ENCODE results near the gene UST.

The UST gene

DNA sequence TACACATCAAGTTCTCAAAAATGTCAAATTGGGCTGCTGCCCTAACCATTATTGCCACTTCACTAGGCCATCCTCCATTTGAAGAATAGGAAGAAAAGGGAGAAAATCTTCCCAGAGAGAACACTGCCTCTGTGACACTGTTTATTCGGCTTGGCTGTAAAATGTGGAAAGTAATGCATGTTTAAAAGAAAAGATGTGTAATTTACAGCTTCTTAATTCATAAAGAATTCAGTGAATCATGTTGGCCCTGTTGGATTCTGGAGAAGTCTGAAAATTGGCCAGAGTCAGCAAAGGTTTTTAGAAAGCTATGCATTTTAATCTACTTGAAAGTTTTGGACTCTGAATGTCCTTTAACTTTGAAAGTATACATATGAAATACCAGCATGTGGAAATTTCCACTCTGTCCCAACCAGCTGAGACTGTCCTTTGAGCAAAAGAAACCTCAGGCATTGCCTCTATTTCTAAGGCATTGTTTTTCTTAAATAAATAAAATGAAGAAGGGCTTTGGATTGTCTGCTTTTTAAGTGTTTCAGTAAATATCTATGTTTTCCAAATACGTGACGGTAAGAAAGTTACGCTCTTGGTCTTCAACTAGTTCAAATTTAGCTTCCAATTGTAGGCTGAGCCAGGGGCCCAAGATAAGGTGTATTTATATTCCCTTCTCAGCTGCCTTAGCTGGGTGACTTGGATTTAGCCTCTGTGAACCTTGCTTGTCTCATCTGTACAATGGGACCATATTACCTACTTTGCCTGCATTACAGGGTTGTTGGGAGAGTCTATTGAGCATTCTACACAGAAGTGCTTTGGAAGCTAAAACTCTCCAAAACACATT lies 222.2 kb downstream of the UST start:
- DNase-seq: peak; percentile 64
- Histone ChIP-seq H2BK15ac (ENCODE audit: low read depth, poor library complexity, severe bottlenecking) (no peak overlapping the region), H2AK5ac (ENCODE audit: low read length, severe bottlenecking) (peak overlapping the region; percentile 30), H3K36me3 (ENCODE audit: control insufficient read depth in 1 of 2, insufficient read depth in 2 of 2, low read depth in 1 of 2, low read length in 2 of 2) (peaks cover 0 to 5% of the 10 kb centered on the region in 2 experiments), H2BK120ac (ENCODE audit: low read depth, low read length) (no peak overlapping the region), H3K18ac (ENCODE audit: low read depth in 1 of 2, low read length in 2 of 2) (peak overlapping the region in 1 of 2 experiments; percentile 30), H4K91ac (ENCODE audit: low read length) (no peak overlapping the region), H3K79me1 (replicated peaks; ENCODE audit: low read length, poor library complexity, severe bottlenecking) (no peaks in the 10 kb centered on the region), H2BK5ac (ENCODE audit: low read depth, low read length, poor library complexity, severe bottlenecking) (no peak overlapping the region), H3K27me3 (ENCODE audit: control insufficient read depth in 1 of 2, insufficient read depth in 1 of 2, low read length in 2 of 2) (peaks cover 0 to 5% of the 10 kb centered on the region in 2 experiments), H3K4me3 (ENCODE audit: insufficient read depth in 1 of 2, low read depth in 1 of 2, low read length in 2 of 2) (peak overlapping the region in 1 of 2 experiments; percentile 6), H4K8ac (ENCODE audit: low read length) (peak overlapping the region; percentile 29), H3K14ac (ENCODE audit: low read length in 2 of 2) (no peak overlapping the region), H3K9ac (ENCODE audit: low read length) (peak overlapping the region; percentile 88), H3K27ac (ENCODE audit: low read length, poor library complexity, severe bottlenecking) (no peak overlapping the region), H3K23ac (ENCODE audit: low read length in 2 of 2) (no peak overlapping the region), H2AFZ (ENCODE audit: low read depth, low read length) (no peak overlapping the region), H3K4ac (ENCODE audit: low read depth in 1 of 2, low read length in 2 of 2) (no peak overlapping the region), H3K4me1 (ENCODE audit: control insufficient read depth, insufficient read depth, low read depth, low read length) (peaks cover 6% of the 10 kb centered on the region), H3K4me2 (ENCODE audit: low read length, poor library complexity, severe bottlenecking) (no peak overlapping the region), H3K9me3 (ENCODE audit: control insufficient read depth, low read length) (no peaks in the 10 kb centered on the region), H2BK12ac (ENCODE audit: low read length in 2 of 2) (no peak overlapping the region)
- WGBS: 83% methylated on average over 4 of the region's 4 CpGs

DNA sequence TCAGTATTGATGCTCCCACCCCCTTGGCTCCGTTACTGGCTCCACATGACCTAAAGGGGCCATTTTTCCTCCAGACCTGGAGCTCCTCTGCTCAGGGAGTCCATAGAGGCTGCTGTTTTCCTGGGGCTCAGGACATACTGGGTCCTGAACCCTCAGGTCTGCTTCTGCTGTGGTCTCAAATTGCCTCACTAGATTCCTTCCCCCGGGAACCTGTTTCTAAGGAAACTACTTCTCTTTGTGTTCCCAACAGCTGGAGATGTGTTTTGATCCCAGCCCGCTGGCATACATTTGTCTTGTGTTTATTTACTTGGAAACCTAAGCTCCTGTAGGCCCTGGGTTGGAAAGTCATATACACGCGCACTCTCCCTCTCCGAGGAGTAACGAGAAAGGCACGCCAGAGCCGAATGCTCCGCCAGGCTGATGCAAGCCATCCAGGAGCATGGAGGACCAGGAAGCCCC lies 222.8 kb downstream of the UST start:
- H3K23ac ChIP-seq (ENCODE audit: low read length in 2 of 2): no peak overlapping the region

DNA sequence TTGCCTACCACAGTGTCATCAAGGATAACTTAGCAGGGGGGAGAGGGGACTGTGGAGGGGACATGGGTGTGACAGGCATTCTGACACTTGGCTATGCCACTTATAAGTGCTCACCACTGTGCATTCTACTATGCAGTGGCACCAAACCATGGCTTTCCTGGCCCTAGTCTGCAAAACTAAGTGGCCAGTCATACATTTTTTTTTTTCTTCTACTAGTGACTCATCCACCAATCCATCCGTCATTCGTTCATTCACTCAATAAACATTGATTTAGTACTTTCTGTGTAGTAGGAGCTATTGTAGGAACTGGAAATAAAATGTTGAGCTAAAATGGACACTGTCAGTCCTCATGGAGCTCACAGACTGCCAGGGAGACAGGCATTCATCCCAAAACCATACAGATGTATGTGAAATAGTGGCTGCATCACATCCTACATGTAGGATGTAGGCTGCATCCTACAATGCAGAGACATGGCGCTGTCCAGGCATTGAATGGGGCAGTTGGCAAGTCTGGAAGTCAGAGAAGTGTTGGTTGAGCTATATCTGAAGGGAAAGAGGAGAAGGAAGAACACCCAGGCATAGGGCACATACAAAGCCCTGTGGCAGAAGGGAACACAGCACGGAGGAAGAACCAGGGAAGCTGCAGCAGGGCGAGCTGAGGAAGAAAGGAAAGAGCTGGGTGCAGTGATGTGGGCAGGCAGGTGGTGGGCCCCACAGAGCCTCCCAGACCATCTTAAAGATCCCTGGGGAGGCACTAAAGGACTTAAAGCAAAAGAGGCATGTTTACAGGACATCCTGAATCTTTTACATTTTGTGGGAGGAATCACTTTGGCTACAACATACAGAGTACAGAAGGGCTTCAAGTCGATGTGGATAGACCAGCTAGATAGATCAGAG lies 224.4 kb downstream of the UST start:
- no peak overlapping the region for H3K14ac ChIP-seq (ENCODE audit: low read length in 2 of 2)
- H3K27me3 ChIP-seq (ENCODE audit: control insufficient read depth in 1 of 2, insufficient read depth in 1 of 2, low read length in 2 of 2): peaks cover 0 to 5% of the 10 kb centered on the region in 2 experiments
- peak overlapping the region in 1 of 2 experiments; percentile 59 for H3K18ac ChIP-seq (ENCODE audit: low read depth in 1 of 2, low read length in 2 of 2)
- H3K27ac ChIP-seq (ENCODE audit: low read length, poor library complexity, severe bottlenecking): no peak overlapping the region
- no peak overlapping the region for H2BK120ac ChIP-seq (ENCODE audit: low read depth, low read length)
- DNase-seq: peak; percentile 48
- peaks cover 0 to 5% of the 10 kb centered on the region in 2 experiments for H3K36me3 ChIP-seq (ENCODE audit: control insufficient read depth in 1 of 2, insufficient read depth in 2 of 2, low read depth in 1 of 2, low read length in 2 of 2)
- H2BK5ac ChIP-seq (ENCODE audit: low read depth, low read length, poor library complexity, severe bottlenecking): no peak overlapping the region
- H3K4me1 ChIP-seq (ENCODE audit: control insufficient read depth, insufficient read depth, low read depth, low read length): peaks cover 6% of the 10 kb centered on the region
- no peak overlapping the region for H4K91ac ChIP-seq (ENCODE audit: low read length)
- no peak overlapping the region for H2BK15ac ChIP-seq (ENCODE audit: low read depth, poor library complexity, severe bottlenecking)
- H3K23ac ChIP-seq (ENCODE audit: low read length in 2 of 2): no peak overlapping the region
- no peak overlapping the region for H3K4me2 ChIP-seq (ENCODE audit: low read length, poor library complexity, severe bottlenecking)
- H3K4ac ChIP-seq (ENCODE audit: low read depth in 1 of 2, low read length in 2 of 2): no peak overlapping the region
- H2BK12ac ChIP-seq (ENCODE audit: low read length in 2 of 2): no peak overlapping the region
- no peak overlapping the region for H2AFZ ChIP-seq (ENCODE audit: low read depth, low read length)
- no peak overlapping the region for H2AK5ac ChIP-seq (ENCODE audit: low read length, severe bottlenecking)
- H3K79me1 ChIP-seq (replicated peaks; ENCODE audit: low read length, poor library complexity, severe bottlenecking): no peaks in the 10 kb centered on the region
- no peak overlapping the region for H3K4me3 ChIP-seq (ENCODE audit: insufficient read depth in 1 of 2, low read depth in 1 of 2, low read length in 2 of 2)
- peak overlapping the region; percentile 88 for H3K9ac ChIP-seq (ENCODE audit: low read length)
- no peaks in the 10 kb centered on the region for H3K9me3 ChIP-seq (ENCODE audit: control insufficient read depth, low read length)
- 91% methylated on average over 4 of the region's 6 CpGs for WGBS
- no peak overlapping the region for H4K8ac ChIP-seq (ENCODE audit: low read length)

More for the DNA sequence above, 222.8 kb downstream of the UST start:
- Histone ChIP-seq H3K4me2 (ENCODE audit: low read length, poor library complexity, severe bottlenecking) (no peak overlapping the region), H2AK5ac (ENCODE audit: low read length, severe bottlenecking) (peak overlapping the region; percentile 30), H3K4ac (ENCODE audit: low read depth in 1 of 2, low read length in 2 of 2) (no peak overlapping the region), H3K18ac (ENCODE audit: low read depth in 1 of 2, low read length in 2 of 2) (peak overlapping the region in 1 of 2 experiments; percentile 30), H2AFZ (ENCODE audit: low read depth, low read length) (no peak overlapping the region), H3K14ac (ENCODE audit: low read length in 2 of 2) (no peak overlapping the region), H4K91ac (ENCODE audit: low read length) (no peak overlapping the region), H3K9me3 (ENCODE audit: control insufficient read depth, low read length) (no peaks in the 10 kb centered on the region), H3K9ac (ENCODE audit: low read length) (peak overlapping the region; percentile 88), H2BK5ac (ENCODE audit: low read depth, low read length, poor library complexity, severe bottlenecking) (no peak overlapping the region), H3K27ac (ENCODE audit: low read length, poor library complexity, severe bottlenecking) (no peak overlapping the region), H3K27me3 (ENCODE audit: control insufficient read depth in 1 of 2, insufficient read depth in 1 of 2, low read length in 2 of 2) (peaks cover 0 to 5% of the 10 kb centered on the region in 2 experiments), H2BK120ac (ENCODE audit: low read depth, low read length) (no peak overlapping the region), H2BK15ac (ENCODE audit: low read depth, poor library complexity, severe bottlenecking) (no peak overlapping the region), H2BK12ac (ENCODE audit: low read length in 2 of 2) (peak overlapping the region in 1 of 2 experiments; percentile 12), H3K79me1 (replicated peaks; ENCODE audit: low read length, poor library complexity, severe bottlenecking) (no peaks in the 10 kb centered on the region), H3K4me1 (ENCODE audit: control insufficient read depth, insufficient read depth, low read depth, low read length) (peaks cover 6% of the 10 kb centered on the region), H3K36me3 (ENCODE audit: control insufficient read depth in 1 of 2, insufficient read depth in 2 of 2, low read depth in 1 of 2, low read length in 2 of 2) (peaks cover 0 to 5% of the 10 kb centered on the region in 2 experiments), H4K8ac (ENCODE audit: low read length) (peak overlapping the region; percentile 29), H3K4me3 (ENCODE audit: insufficient read depth in 1 of 2, low read depth in 1 of 2, low read length in 2 of 2) (peak overlapping the region in 1 of 2 experiments; percentile 24)
- DNase-seq: peak; percentile 92
- 75% methylated on average over 10 of the region's 10 CpGs for WGBS

Measured in mesenchymal stem cell (in vitro differentiated cells and primary cell).